HepG2 (cell line): ENCODE results near the gene SRP14. TPM values are rescaled to one million over a fixed set of nuclear protein-coding genes. Genes with fewer than 3 reads are reported as not detected.

Source experiments
- ARNTL ChIP-seq: sonication (generic); formaldehyde crosslinking; IDR thresholded peaks from 2 replicates; pipeline ENCODE4 v1.4.0; 2020; ENCODE audit warnings: mild to moderate bottlenecking, missing genetic modification reagents
- BCL6 ChIP-seq: IDR thresholded peaks from 2 replicates; pipeline ENCODE4 v1.6.1; 2016; ENCODE audit warnings: missing genetic modification reagents, missing compliant biosample characterization
- FOXC1 ChIP-seq: sonication (generic); formaldehyde crosslinking; IDR thresholded peaks from 2 replicates; pipeline ENCODE4 v1.8.0; 2022; ENCODE audit warnings: mild to moderate bottlenecking, missing genetic modification reagents, borderline replicate concordance
- MAZ ChIP-seq, 2 experiments: sonication (generic) in 1 of 2; formaldehyde crosslinking in 1 of 2; IDR thresholded peaks; 2 replicates each; pipeline versions ENCODE4 v1.5.0 to v1.6.1; 2012 to 2020; ENCODE audit warnings: low read depth in 2 of 2, mild to moderate bottlenecking in 2 of 2, borderline replicate concordance in 1 of 2, improper control_type of control experiment in 1 of 2, low read length in 1 of 2, missing genetic modification reagents in 1 of 2, moderate library complexity in 1 of 2
- NR1H2 ChIP-seq: sonication (generic); formaldehyde crosslinking; IDR thresholded peaks from 2 replicates; pipeline ENCODE4 v1.8.1; 2022; ENCODE audit warnings: low read depth, missing genetic modification reagents, borderline replicate concordance
- PCBP1 ChIP-seq: fragments of 200-400 bp; formaldehyde crosslinking; IDR thresholded peaks from 2 replicates; pipeline ENCODE4 v1.6.1; 2017; ENCODE audit warnings: mild to moderate bottlenecking, low read depth, low read length, borderline replicate concordance
- RFX5 ChIP-seq: IDR thresholded peaks from 2 replicates; pipeline ENCODE4 v1.6.1; 2011; ENCODE audit warnings: low read depth, low read length, improper control_type of control experiment
- ZBTB21 ChIP-seq: sonication (generic); formaldehyde crosslinking; IDR thresholded peaks from 2 replicates; pipeline ENCODE4 v1.4.0; 2020; ENCODE audit warnings: missing genetic modification reagents
- ZC3H13 ChIP-seq: sonication (generic); formaldehyde crosslinking; IDR thresholded peaks from 2 replicates; pipeline ENCODE4 v1.8.1; 2023; ENCODE audit warnings: mild to moderate bottlenecking, missing genetic modification reagents, moderate library complexity
- ZFP1 ChIP-seq: IDR thresholded peaks from 2 replicates; pipeline ENCODE4 v1.6.1; 2016
- ZNF253 ChIP-seq: sonication (generic); formaldehyde crosslinking; IDR thresholded peaks from 2 replicates; pipeline ENCODE4 v1.8.0; 2022; ENCODE audit warnings: mild to moderate bottlenecking, missing genetic modification reagents, borderline replicate concordance
- ZNF256 ChIP-seq: sonication (generic); formaldehyde crosslinking; conservative IDR thresholded peaks from 2 replicates; pipeline ENCODE4 v1.4.0; 2020; ENCODE audit warnings: missing genetic modification reagents
- ZNF501 ChIP-seq: sonication (generic); formaldehyde crosslinking; IDR thresholded peaks from 2 replicates; pipeline ENCODE4 v1.5.1; 2020; ENCODE audit warnings: mild to moderate bottlenecking, moderate library complexity, missing genetic modification reagents
- ZNF747 ChIP-seq: sonication (generic); formaldehyde crosslinking; IDR thresholded peaks from 2 replicates; pipeline ENCODE4 v1.8.1; 2023; ENCODE audit warnings: missing genetic modification reagents, mild to moderate bottlenecking, borderline replicate concordance
- polyA plus RNA-seq, 8 experiments: library from polyadenylated mRNA; depleted of rRNA in 3 of 8; stranded (reverse) in 7 of 8; unstranded in 1 of 8; fragments of >200 nt; fragmentation: Illumina TruSeq in 4 of 8; extraction: Trizol in 4 of 8; gene quantifications; 2 replicates each; pipeline versions ENCODE4 v1.2.1 to v1.2.3, GENCODE V29; 2011 to 2016; ENCODE audit warnings: low read depth in 4 of 8, missing spikeins in 1 of 8, mixed read lengths in 1 of 8; ENCODE audit not compliant: insufficient read depth in 1 of 8
- total RNA-seq, 5 experiments: library from RNA; depleted of rRNA; stranded (reverse); fragments of >200 nt; fragmentation: Illumina TruSeq; extraction: Trizol; gene quantifications; 2 replicates each; pipeline ENCODE4 v1.2.3, GENCODE V29; 2016; ENCODE audit warnings: low read depth in 1 of 5
- TF ChIP-seq, protein P1 (sequence below): sonication (generic); formaldehyde crosslinking; IDR thresholded peaks from 2 replicates; pipeline ENCODE4 v1.5.1; 2020; ENCODE audit warnings: mild to moderate bottlenecking, moderate library complexity, missing genetic modification reagents
- TF ChIP-seq, protein P2 (sequence below): sonication (generic); formaldehyde crosslinking; IDR thresholded peaks from 2 replicates; pipeline ENCODE4 v1.4.0; 2020; ENCODE audit warnings: missing genetic modification reagents
- TF ChIP-seq, protein P3 (sequence below): sonication (generic); formaldehyde crosslinking; IDR thresholded peaks from 2 replicates; pipeline ENCODE4 v1.9.0; 2022; ENCODE audit warnings: low read depth, missing genetic modification reagents
- TF ChIP-seq, protein P4 (sequence below): sonication (generic); IDR thresholded peaks from 2 replicates; pipeline ENCODE4 v1.6.1; 2016; ENCODE audit warnings: low read depth, borderline replicate concordance
- TF ChIP-seq, protein P5 (sequence below): IDR thresholded peaks from 2 replicates; pipeline ENCODE4 v1.6.1; 2016; ENCODE audit warnings: missing genetic modification reagents, missing compliant biosample characterization

The SRP14 gene
- total and polyA plus RNA-seq, 2 of the 13 experiments (the other 11 are each of a cell fraction or from before 2014, with no cell fraction given), result 208 to 356 TPM

DNA sequence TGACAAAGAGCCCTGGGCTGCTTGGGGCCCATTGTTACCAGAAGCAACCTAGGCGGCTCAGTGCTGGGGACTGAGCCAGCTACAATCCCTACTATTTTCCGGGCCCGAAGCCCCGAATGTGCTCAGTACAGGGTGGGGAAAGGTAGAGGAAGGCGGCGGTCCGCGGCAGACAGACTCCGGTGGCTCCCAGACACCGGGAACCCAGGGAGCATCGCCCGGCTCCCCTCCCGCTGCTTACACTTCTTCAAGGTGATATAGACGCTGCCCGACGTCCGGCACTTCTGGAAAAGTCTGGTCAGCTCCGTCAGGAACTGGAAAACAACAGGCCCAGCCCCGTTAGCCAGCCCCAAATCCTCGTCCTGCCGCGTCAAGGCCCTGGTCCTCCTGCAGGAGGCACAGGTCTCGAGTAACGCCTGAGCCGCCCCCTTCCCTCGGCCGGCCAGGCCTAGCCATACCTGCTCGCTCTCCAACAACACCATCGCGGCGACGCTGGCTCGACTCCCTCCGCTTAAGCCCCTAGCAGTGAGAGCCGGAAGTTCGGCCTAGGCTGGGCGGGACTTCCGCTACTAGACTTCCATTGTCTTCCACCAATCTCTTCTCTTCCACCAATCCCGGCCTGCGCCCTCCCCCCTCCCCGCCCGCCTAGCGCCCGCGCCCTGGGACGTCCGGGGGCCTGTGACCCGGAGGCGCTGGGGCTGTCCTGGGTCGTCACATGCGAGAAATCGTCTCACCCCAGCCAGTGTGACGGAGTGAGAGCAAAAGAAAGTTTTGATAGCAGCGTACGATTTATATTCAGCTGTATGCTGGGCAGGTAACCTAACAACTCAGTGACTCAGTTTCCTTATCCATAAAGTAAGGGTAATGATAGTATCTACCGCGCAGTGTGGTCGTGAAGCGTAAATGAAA, at the start of gene SRP14 (continued):
- TF ChIP-seq, protein P1, sequence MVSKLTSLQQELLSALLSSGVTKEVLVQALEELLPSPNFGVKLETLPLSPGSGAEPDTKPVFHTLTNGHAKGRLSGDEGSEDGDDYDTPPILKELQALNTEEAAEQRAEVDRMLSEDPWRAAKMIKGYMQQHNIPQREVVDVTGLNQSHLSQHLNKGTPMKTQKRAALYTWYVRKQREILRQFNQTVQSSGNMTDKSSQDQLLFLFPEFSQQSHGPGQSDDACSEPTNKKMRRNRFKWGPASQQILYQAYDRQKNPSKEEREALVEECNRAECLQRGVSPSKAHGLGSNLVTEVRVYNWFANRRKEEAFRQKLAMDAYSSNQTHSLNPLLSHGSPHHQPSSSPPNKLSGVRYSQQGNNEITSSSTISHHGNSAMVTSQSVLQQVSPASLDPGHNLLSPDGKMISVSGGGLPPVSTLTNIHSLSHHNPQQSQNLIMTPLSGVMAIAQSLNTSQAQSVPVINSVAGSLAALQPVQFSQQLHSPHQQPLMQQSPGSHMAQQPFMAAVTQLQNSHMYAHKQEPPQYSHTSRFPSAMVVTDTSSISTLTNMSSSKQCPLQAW (CRISPR knock-in tag), result no peak
- TF ChIP-seq, protein P2, sequence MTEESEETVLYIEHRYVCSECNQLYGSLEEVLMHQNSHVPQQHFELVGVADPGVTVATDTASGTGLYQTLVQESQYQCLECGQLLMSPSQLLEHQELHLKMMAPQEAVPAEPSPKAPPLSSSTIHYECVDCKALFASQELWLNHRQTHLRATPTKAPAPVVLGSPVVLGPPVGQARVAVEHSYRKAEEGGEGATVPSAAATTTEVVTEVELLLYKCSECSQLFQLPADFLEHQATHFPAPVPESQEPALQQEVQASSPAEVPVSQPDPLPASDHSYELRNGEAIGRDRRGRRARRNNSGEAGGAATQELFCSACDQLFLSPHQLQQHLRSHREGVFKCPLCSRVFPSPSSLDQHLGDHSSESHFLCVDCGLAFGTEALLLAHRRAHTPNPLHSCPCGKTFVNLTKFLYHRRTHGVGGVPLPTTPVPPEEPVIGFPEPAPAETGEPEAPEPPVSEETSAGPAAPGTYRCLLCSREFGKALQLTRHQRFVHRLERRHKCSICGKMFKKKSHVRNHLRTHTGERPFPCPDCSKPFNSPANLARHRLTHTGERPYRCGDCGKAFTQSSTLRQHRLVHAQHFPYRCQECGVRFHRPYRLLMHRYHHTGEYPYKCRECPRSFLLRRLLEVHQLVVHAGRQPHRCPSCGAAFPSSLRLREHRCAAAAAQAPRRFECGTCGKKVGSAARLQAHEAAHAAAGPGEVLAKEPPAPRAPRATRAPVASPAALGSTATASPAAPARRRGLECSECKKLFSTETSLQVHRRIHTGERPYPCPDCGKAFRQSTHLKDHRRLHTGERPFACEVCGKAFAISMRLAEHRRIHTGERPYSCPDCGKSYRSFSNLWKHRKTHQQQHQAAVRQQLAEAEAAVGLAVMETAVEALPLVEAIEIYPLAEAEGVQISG (CRISPR knock-in tag), result peak; percentile 70
- TF ChIP-seq ZNF253 (CRISPR knock-in tag) (0 out of 2 replicates have a peak, but pooled peaks have one; percentile 70), BCL6 (CRISPR knock-in tag) (peak; percentile 33; the same call in 1 of the 2 replicates), PCBP1 (no peak), RFX5 (no peak), ZFP1 (0 out of 2 replicates have a peak, but pooled peaks have one; percentile 59), ZNF256 (CRISPR knock-in tag) (no peak), FOXC1 (CRISPR knock-in tag) (no peak), MAZ (IDR thresholded peaks at IDR 0.05; ENCODE audit: borderline replicate concordance, low read depth, low read length) (peak; percentile 84), MAZ (CRISPR knock-in tag; IDR thresholded peaks at IDR 0.05; ENCODE audit: low read depth) (peak; percentile 57; the same call in 1 of the 2 replicates), ZBTB21 (CRISPR knock-in tag) (no peak; the same call in 1 of the 2 replicates), ZC3H13 (CRISPR knock-in tag) (peak; percentile 70; the same call in 1 of the 2 replicates), ARNTL (CRISPR knock-in tag) (peak; percentile 60), ZNF747 (CRISPR knock-in tag) (no peak), ZNF501 (CRISPR knock-in tag) (no peak), NR1H2 (0 out of 2 replicates have a peak, but pooled peaks have one; percentile 27)
- TF ChIP-seq, protein P3, sequence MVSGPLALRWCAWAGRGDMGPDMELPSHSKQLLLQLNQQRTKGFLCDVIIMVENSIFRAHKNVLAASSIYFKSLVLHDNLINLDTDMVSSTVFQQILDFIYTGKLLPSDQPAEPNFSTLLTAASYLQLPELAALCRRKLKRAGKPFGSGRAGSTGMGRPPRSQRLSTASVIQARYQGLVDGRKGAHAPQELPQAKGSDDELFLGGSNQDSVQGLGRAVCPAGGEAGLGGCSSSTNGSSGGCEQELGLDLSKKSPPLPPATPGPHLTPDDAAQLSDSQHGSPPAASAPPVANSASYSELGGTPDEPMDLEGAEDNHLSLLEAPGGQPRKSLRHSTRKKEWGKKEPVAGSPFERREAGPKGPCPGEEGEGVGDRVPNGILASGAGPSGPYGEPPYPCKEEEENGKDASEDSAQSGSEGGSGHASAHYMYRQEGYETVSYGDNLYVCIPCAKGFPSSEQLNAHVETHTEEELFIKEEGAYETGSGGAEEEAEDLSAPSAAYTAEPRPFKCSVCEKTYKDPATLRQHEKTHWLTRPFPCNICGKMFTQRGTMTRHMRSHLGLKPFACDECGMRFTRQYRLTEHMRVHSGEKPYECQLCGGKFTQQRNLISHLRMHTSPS, result no peak
- TF ChIP-seq, protein P4, sequence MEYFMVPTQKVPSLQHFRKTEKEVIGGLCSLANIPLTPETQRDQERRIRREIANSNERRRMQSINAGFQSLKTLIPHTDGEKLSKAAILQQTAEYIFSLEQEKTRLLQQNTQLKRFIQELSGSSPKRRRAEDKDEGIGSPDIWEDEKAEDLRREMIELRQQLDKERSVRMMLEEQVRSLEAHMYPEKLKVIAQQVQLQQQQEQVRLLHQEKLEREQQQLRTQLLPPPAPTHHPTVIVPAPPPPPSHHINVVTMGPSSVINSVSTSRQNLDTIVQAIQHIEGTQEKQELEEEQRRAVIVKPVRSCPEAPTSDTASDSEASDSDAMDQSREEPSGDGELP, result peak; percentile 29; the same call in 1 of the 2 replicates
- TF ChIP-seq, protein P5, sequence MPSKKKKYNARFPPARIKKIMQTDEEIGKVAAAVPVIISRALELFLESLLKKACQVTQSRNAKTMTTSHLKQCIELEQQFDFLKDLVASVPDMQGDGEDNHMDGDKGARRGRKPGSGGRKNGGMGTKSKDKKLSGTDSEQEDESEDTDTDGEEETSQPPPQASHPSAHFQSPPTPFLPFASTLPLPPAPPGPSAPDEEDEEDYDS (CRISPR knock-in tag), result peak; percentile 79
